Measurements from ENCODE around the gene FAF1.

DNA sequence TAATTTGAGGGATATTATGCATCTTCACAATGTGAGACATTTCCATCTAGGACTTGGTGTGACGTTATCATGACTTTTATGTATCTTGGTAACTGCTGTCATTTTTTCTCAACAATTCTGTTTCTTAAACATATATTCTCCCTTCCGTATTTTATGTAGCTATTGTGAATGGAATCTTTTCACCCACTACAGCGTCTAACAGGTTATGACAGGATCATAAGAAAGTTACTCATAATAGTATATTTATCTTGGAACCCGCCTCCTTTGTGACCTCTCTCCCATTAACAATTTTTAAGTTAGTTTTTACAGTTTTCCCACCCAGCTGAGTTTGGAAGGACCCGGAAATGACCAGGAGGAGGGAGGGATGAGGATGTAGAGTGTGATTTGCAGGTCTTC, 530.1 kb downstream of the FAF1 start:
- TF ChIP-seq EZH2 (IDR thresholded peaks at IDR 0.05; ENCODE audit: insufficient read depth, poor library complexity, severe bottlenecking) = no peak
- TF ChIP-seq EZH2phosphoT487 (IDR thresholded peaks at IDR 0.05; ENCODE audit: insufficient read depth, low read depth) = no peak

Measured in GM23248 (cell line).